A673 (cell line): ENCODE measurements around the gene CEACAM1.

Experiments
- CTCF ChIP-seq: fragments of 300-800, 200-600 bp; sonication (generic); conservative IDR thresholded peaks from 2 replicates; pipeline ENCODE4 v1.5.1; 2017; ENCODE audit warnings: low read depth, mild to moderate bottlenecking, antibody characterized with exemption, low read length, moderate library complexity, mixed read lengths
- EZH2 ChIP-seq: fragments of 200-600 bp; sonication (generic); IDR thresholded peaks from 2 replicates; pipeline ENCODE4 v1.6.1; 2017; ENCODE audit warnings: borderline replicate concordance, low read depth, mild to moderate bottlenecking, mixed read lengths, antibody characterized with exemption, low read length; ENCODE audit not compliant: poor library complexity, severe bottlenecking

- no peak for TF ChIP-seq CTCF
- TF ChIP-seq EZH2 = no peak
Measured at GRCh38 chr19:42514449-42514848, 13.8 kb downstream of the CEACAM1 start.
